SK-N-SH (cell line): Measurements from ENCODE around the gene GRWD1.

Experiments used
- CHD2 ChIP-seq: fragments of 150-350 bp; IDR thresholded peaks from 2 replicates; pipeline ENCODE4 v1.6.1; 2018; ENCODE audit warnings: low read length; ENCODE audit not compliant: partially characterized antibody
- EZH2phosphoT487 ChIP-seq: fragments of 200-600 bp; sonication (generic); IDR thresholded peaks from 2 replicates; pipeline ENCODE4 v1.6.1; 2017; ENCODE audit warnings: low read depth, mixed run types, mild to moderate bottlenecking, antibody characterized with exemption, moderate library complexity, borderline replicate concordance
- FOXJ3 ChIP-seq: sonication (generic); formaldehyde crosslinking; IDR thresholded peaks from 2 replicates; pipeline ENCODE4 v1.5.1; 2020; ENCODE audit warnings: mild to moderate bottlenecking, missing genetic modification reagents
- FOXM1 ChIP-seq: IDR thresholded peaks from 2 replicates; pipeline ENCODE4 v1.4.0; 2012; ENCODE audit warnings: low read depth, mild to moderate bottlenecking
- MXI1 ChIP-seq: IDR thresholded peaks from 2 replicates; pipeline ENCODE4 v1.6.1; 2012; ENCODE audit warnings: mild to moderate bottlenecking, low read depth, low read length, improper control_type of control experiment
- POLR2AphosphoS5 ChIP-seq: IDR thresholded peaks from 2 replicates; pipeline ENCODE4 v1.6.1; 2012; ENCODE audit warnings: low read depth, low read length
- RAD21 ChIP-seq: IDR thresholded peaks from 2 replicates; pipeline ENCODE4 v1.6.1; 2012; ENCODE audit warnings: mild to moderate bottlenecking, low read length
- RCOR1 ChIP-seq: fragments of 150-350 bp; IDR thresholded peaks from 2 replicates; pipeline ENCODE4 v1.6.1; 2017; ENCODE audit warnings: antibody characterized with exemption, low read length
- RFX5 ChIP-seq: IDR thresholded peaks from 2 replicates; pipeline ENCODE4 v1.6.1; 2012; ENCODE audit warnings: mild to moderate bottlenecking, improper control_type of control experiment, low read length
- TAF1 ChIP-seq: IDR thresholded peaks from 2 replicates; pipeline ENCODE4 v1.6.1; 2012; ENCODE audit warnings: low read depth, mild to moderate bottlenecking, low read length, moderate library complexity, borderline replicate concordance
- TF ChIP-seq, protein P1 (sequence below): fragments of 200-600 bp; sonication (generic); IDR thresholded peaks from 2 replicates; pipeline ENCODE4 v1.6.1; 2017; ENCODE audit warnings: antibody characterized with exemption, mild to moderate bottlenecking, moderate library complexity
- TF ChIP-seq, protein P2 (sequence below): IDR thresholded peaks from 2 replicates; pipeline ENCODE4; 2012
- TF ChIP-seq, protein P3 (sequence below): IDR thresholded peaks from 2 replicates; pipeline ENCODE4 v1.6.1; 2012; ENCODE audit warnings: mild to moderate bottlenecking, low read depth, low read length, moderate library complexity

DNA sequence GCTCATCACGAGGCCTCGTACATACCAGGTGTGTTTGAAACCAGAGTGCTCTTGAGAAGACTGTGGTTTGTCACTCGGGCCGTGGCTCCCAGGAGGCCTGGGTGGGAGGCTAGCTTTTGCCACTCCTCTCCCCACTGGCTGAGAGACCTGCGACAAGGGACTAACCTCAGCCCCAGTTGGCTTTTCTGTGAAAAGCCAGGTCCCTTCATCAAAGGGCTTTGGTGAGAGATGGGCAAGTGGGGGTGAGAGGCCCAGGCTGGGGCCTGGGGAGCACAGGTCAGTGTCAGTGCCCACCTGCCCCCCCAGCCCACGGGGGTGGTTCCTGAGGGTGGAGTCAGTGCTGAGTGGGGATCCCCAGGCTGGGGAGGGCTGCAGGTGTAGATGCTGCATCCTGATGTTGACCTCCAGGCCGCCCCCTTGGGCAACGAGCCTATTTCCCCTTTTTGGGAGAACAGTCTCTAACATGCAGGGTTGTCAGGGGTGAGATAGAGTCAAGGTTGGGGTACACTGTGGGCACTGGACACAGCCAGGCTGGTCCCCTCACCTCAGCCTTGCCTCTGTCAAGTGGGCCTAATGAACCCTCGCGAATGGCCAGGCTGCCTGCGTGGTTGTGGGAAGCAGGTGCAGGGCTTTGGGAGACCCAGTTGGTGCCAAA, 10.3 kb downstream of the GRWD1 start:
- TF ChIP-seq, protein P1, sequence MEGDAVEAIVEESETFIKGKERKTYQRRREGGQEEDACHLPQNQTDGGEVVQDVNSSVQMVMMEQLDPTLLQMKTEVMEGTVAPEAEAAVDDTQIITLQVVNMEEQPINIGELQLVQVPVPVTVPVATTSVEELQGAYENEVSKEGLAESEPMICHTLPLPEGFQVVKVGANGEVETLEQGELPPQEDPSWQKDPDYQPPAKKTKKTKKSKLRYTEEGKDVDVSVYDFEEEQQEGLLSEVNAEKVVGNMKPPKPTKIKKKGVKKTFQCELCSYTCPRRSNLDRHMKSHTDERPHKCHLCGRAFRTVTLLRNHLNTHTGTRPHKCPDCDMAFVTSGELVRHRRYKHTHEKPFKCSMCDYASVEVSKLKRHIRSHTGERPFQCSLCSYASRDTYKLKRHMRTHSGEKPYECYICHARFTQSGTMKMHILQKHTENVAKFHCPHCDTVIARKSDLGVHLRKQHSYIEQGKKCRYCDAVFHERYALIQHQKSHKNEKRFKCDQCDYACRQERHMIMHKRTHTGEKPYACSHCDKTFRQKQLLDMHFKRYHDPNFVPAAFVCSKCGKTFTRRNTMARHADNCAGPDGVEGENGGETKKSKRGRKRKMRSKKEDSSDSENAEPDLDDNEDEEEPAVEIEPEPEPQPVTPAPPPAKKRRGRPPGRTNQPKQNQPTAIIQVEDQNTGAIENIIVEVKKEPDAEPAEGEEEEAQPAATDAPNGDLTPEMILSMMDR, result no peak
- TF ChIP-seq, protein P2, sequence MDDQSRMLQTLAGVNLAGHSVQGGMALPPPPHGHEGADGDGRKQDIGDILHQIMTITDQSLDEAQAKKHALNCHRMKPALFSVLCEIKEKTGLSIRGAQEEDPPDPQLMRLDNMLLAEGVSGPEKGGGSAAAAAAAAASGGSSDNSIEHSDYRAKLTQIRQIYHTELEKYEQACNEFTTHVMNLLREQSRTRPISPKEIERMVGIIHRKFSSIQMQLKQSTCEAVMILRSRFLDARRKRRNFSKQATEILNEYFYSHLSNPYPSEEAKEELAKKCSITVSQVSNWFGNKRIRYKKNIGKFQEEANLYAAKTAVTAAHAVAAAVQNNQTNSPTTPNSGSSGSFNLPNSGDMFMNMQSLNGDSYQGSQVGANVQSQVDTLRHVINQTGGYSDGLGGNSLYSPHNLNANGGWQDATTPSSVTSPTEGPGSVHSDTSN, result no peak
- TF ChIP-seq RFX5 (no peak), FOXJ3 (CRISPR knock-in tag) (no peak), CHD2 (no peak), EZH2phosphoT487 (no peak), POLR2AphosphoS5 (no peak), TAF1 (no peak), FOXM1 (no peak), MXI1 (no peak), RAD21 (no peak), RCOR1 (no peak)
- TF ChIP-seq, protein P3, sequence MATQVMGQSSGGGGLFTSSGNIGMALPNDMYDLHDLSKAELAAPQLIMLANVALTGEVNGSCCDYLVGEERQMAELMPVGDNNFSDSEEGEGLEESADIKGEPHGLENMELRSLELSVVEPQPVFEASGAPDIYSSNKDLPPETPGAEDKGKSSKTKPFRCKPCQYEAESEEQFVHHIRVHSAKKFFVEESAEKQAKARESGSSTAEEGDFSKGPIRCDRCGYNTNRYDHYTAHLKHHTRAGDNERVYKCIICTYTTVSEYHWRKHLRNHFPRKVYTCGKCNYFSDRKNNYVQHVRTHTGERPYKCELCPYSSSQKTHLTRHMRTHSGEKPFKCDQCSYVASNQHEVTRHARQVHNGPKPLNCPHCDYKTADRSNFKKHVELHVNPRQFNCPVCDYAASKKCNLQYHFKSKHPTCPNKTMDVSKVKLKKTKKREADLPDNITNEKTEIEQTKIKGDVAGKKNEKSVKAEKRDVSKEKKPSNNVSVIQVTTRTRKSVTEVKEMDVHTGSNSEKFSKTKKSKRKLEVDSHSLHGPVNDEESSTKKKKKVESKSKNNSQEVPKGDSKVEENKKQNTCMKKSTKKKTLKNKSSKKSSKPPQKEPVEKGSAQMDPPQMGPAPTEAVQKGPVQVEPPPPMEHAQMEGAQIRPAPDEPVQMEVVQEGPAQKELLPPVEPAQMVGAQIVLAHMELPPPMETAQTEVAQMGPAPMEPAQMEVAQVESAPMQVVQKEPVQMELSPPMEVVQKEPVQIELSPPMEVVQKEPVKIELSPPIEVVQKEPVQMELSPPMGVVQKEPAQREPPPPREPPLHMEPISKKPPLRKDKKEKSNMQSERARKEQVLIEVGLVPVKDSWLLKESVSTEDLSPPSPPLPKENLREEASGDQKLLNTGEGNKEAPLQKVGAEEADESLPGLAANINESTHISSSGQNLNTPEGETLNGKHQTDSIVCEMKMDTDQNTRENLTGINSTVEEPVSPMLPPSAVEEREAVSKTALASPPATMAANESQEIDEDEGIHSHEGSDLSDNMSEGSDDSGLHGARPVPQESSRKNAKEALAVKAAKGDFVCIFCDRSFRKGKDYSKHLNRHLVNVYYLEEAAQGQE, result no peak
